HG02884 (cell line): ENCODE measurements around the gene ST6GAL2.

ENCODE experiments used
- ATAC-seq: cut with Tn5 transposase; IDR thresholded peaks from one replicate; pipeline ENCODE4 v1.9.1; 2021; ENCODE audit warnings: mild to moderate bottlenecking, moderate library complexity; ENCODE audit not compliant: unreplicated experiment

Gene ST6GAL2

DNA sequence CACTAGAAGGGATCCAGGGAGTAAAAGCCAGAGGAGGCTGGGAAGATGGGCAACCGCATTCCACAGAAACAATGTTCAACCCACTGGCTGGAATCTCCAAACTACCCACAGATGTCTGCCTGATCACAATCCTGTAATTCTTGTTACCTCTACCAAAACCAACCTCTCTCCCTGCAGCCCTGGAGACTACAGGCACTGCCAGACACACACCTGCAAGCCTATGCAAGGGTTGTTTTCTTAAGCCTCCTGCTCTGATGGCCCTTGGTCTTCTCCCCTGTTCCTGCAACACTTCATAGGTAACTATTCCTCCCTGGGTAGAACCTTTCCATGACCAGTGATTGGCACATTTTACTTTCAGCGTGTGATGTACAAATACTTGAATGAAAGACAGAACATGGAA, 21.9 kb downstream of the ST6GAL2 start:
- ATAC-seq = no peak

DNA sequence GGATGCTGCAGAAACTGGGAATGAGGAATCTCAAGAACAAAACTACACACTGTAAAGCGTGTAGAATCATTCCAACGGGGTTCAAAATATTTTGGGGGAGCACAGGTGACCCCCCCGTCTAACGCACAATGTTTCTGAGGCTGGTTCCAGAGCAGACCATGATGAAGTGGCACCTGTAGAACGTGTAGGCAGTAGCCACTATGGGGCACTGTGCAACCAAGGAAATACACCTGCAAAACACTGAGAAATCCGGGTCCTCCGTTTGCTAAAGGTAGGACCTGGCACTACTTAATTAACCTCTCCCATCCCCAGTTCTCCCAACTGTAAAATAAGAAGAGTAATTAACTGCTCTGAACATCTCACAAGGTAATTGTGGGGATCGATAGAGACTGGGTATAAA, 22.6 kb downstream of the ST6GAL2 start:
- ATAC-seq = no peak

DNA sequence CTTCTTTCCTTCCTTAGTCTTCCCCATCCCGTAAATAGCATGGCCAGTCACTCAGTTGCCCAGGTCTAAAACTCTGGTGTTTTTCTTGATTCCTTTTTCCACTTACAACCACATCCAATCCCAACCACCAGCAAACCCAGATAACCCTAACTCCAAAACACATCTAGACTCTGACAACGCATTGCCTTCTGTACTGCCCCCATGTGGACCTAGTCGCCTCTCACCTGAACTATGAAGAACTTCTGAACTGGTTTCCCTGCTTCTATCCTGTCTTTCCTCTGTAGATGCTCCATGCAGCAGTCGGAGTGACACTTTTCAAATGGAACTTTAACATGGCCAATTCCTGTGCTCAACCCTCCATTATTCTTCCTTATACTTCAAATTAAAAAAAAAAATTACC, 26.5 kb downstream of the ST6GAL2 start:
- ATAC-seq = no peak

DNA sequence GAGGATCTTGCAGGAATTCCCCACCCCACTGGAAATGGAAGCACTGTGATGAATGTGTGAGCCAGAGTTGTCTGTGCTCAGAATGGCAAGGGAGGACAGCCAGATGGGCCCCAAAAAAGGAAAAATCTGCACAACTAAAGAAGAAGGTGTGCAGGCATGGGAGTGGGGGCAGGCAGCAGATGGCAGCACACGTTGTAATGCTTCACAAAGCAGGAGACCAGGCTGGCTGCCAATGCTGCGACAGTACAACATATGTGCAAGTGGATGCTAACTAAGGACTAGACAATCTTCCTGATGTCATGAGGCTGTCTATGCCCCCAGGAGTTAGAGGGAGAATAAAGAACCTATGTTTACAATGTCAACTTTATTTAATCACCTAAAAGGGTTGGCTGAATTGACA, 27.2 kb downstream of the ST6GAL2 start:
- ATAC-seq = no peak

DNA sequence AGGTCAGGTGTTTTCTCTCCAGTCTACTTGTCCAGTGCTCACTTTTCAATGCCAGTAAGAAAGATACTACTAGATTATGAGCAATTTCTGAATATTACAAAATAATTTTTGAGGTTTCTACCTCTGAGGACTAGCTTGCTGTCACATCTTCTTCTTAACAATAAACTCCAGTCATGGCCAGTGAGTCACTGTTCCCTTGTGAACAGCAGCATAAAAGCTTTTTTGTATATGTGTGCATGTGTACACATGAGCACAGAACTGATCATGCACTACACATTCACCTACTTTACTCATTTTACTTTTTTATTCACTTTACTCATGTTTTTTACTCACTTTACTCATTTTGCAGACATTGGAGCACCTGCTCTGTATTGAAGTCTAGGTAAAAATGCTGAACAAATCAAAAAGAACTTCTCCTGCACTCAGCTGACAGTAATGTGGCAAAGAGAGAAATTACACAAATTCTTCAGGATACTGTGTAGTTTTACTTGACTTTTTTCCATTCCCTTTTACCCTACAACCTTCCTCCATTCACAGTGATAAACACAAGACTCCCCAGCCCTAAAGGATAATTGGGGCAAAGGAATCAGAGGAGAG, 28.0 kb downstream of the ST6GAL2 start:
- no peak for ATAC-seq

DNA sequence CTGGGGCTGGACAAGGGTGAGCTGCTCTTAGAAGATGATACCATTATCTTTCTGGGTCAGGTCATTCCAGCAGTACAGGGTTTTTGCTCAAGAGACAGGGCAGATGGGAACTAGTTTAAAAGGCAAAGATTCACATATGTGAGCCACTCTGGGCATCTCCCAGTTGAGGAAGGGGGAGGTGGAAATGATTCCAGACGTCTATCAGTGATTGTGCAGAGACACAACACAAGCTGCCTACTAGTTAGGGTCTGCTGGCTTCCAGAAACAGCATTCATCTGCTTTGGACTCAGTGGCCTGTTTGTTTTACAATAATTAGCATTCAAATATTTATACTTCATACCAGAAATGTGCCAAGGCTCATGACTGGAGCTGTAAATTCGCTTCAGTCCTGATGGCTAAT, 32.3 kb downstream of the ST6GAL2 start:
- ATAC-seq = no peak

DNA sequence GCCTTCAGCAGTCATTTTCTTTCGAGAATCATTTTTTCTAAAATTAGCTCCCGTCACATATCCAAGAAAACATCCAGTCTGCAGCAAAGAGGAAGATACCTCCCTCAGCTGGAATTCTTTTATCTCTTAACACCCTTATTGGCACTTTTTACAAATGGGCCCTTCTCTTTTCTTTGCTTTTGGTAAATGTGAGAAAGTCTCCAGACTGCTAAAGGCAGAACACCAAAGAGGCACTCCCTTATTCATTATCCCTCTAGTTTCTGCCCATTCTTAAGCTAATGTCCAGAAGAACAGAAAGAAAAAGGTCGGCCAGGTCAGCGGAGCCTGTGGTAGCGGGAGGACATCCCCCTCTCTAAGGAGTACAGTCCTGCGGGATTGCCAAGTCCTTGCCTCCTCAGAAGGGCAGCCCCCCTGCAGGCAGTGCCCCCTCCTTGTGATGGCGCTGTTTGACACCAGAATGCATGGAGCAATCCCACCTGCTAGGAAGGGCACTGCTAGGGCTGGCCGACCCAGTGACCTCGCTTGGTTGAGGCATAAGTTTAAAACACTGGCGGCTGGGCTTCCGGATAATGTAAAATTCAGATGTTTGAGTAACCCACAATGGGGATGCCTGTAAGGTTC, 34.0 kb downstream of the ST6GAL2 start:
- no peak for ATAC-seq

DNA sequence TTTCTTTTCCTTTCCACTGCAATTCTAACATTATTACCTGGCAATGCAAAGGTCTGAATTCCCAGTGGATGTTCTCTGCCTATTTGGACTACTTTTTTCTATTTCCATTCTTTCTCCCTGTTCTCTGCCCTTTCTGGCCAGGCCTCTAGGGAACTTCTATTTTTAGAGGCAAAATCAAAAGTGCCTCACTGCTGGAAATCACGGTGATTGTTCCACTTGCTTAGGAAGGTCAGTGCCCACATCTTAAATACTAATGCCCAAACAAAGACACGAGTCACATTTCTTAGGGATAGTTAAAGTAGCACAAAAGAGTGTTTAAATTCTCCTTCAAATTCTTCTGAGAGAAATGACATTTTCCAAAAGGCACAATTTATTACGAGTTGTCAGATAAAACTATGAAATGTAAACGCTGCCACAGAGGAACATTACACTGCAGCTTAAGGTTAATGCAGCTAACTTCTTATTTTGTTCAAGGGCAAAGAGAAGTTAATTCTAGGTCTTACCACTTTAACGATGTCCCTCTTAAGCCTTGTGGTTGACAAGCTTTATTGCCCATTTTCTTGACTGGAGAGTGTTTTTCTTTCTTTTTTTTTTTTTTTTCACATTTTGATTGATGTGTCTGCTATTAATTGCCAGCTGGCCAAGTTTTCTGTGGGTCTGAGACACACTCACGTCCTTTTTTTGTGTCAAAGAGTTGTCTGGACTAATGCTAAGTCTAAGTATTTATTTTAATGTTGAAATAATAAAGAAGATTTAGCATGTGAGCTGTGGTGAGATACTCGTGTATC, 34.7 kb downstream of the ST6GAL2 start:
- no peak for ATAC-seq

DNA sequence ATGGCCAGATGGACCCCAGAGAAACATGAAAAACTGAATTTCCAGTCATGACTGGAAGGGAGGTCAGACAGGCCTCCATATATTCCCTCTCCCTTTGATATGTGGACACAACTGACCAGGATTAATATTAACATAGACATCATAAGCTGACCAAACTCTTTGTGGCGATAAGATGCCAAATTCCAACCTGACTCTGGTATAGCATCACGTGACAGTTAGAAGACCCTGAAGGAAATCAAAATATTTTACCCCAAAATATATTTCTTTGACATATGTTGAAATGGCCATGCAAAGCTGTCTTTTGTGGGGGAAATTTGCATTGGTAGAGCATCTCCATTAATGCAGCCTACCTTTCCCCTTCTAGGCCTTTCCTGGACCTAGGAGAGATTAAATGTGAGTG, 36.7 kb downstream of the ST6GAL2 start:
- no peak for ATAC-seq

DNA sequence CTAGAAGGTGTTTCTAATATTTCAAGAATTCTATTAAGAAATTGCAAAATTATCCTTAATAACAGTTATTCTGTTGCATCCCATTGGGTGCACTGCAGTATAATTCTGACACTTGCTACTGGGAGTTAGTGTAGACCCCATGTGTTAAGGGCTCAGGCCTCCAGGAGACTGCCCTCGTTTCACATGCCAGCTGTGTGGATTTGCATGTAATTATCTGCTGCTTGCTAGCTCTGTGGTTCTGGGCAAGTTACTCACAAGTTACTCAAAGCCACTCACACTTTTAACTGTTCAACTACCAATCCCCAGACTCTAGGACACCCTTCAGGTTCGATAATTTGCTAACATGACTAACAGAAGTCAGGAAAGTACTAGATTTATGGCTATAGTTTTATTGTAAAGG, 38.6 kb downstream of the ST6GAL2 start:
- ATAC-seq = no peak

DNA sequence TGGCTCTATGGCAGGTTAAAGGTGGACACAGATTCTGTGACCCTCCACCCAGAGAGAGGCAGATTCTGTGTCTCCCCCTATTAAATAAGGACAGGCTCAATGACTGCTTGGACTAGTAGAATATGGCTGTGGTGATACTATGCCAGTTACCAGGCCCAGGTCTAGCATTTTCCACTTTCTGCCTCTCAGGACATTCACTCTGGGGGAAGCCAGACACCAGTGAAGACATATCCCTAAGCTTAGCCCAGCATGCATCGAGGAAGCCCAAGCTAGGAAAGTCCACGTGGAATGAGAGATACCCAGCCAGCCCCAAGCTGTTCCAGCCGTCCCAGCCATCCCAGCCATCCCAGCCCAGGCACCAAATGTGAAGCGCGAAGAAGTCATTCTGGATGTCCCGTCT, 40.3 kb downstream of the ST6GAL2 start:
- no peak for ATAC-seq

DNA sequence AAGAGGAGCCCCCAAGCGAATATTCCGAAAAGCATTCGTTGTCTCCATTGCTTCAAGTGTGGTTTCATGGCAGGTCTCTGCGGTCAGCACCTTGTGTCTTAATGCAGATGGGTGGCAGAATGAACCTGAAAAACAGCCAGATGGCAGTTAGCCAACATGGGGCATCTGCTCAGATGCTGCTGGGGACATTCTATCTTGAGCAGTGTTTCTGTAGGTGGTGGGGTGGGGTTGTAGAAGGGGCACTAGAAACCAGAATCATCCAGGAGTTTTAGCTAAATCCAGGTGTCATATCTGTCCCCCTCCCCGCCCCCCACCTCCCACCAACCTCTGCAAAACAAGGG, 42.1 kb downstream of the ST6GAL2 start:
- no peak for ATAC-seq

DNA sequence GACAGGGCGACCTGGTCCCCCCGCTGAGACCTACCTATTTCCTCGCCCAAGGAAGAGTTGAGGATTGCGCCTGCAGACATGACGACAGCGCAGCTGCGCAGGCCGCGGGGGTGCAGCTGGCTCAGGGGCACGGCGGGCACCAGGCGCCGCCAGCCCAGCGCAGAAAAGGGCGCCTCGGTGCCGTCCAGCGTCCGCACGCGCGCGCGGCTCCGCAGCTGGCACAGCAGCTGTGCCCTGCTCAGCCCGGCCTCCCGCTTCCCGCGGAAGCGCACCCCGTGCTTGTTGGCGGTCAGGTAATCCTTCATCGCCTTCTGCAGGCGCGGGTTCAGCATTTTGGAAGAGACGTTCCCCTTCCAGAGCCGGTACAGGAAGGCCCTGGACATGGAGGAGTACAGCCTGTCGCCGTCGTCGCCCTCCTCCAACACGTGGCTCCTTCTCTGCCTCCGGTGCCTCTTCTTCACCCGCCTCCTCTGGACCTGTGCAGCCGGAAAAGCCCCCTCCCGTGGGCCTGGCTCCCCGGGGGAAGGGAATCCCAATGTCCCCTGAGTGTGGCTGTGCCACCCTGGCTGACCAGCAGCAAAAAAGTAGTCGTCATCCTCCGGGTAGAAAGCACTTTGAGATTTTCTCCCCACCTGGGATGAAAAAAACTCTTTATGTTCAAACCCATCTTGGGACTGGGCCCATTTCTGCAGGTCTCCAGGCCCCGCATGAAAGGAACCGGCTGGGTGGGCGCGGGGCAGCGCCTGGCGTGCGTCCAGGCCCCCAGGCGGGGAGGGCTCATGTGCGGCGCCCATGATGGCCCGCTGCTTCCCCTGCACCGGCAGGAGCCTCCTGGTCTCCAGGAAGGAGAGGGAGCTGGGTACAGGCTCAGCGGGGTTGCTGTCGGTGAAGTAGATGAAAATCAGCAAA, 42.7 kb downstream of the ST6GAL2 start:
- no peak for ATAC-seq

DNA sequence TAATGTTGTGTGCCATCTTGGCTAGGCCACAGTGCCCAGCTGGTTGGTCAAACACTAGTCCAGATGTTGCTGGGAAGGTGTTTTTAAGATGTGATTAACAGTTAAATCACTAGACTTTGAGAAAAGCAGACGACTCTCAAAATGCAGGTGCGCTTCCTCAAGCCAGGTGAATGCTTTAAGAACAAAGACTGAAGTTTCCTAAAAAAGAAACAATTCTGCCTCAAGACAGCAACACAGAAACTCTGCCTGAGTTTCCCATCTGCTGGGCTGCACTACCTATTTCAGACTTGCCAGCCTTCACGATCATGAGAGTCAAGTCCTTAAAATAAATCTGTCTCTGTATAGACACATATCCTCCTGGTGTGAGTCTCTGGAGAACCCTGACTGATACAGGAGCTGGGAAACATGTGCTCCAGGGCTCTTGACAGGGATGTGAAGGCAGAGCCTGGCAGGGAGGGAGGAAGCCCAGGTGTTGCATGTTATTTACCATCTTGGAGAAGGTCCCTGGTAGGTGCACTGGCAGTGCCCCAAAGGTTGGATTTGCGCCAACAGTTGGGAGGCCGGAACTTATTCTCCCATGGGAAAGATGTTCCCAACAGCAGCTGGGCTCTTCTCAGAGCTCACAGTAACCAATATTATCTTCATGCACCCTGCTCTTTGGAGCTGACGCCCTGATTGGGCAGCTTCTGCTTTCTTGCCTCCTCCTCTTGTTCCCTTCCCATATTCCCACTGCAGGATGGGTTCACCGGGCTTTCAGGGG, 43.9 kb downstream of the ST6GAL2 start:
- ATAC-seq = no peak

DNA sequence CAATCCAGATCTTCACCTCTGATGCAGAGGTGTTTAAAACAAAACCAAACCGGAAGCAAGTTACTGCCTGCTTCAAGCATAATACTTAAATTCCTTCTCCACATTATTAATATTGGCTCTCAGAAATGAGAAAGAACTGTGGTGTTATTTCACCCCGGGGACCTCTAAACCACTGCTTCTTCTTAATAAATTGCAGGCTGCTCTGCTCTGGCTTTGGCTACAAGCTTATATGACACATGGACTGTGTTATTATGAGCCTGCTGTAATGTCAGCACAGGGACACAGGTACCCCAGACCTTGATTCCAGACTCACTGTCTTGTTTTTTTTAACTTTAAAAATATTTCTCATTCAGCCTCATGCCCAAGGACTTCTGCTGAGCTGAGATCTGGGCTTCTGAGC, 45.1 kb downstream of the ST6GAL2 start:
- no peak for ATAC-seq

DNA sequence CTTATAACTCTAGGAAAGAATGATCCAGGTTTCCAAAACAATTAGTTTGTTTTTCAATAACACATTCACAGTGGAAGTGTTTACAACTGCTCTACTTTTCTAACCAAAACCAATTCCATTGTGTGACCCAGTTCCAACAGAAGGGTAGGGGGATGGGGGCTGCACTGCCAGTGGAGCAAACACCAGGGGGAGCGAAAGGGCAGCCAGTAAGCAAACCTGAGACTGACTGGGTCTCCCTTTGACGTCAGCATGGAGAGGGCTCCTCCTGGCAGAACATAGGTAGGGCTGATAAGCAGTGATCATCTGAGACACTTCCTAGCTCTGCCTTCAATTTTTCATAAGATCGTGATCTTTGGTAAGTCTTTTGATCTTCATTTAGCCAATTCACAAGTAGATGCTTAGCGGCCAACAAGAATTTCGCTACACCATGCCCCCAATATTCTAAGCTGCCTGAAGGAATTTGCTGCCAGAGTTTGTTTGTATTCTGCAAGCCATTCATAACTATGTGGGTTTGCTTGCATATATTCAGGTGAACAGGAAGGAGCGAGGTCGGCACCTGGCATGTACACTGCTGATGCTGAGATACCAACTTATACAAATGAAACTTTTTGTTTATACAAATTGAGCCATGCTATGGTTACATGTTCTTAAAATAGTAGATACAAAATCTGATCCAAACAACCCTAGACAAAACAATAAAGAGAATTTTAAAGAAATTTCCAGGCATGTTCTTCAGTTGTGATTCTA, 45.9 kb downstream of the ST6GAL2 start:
- ATAC-seq = no peak

DNA sequence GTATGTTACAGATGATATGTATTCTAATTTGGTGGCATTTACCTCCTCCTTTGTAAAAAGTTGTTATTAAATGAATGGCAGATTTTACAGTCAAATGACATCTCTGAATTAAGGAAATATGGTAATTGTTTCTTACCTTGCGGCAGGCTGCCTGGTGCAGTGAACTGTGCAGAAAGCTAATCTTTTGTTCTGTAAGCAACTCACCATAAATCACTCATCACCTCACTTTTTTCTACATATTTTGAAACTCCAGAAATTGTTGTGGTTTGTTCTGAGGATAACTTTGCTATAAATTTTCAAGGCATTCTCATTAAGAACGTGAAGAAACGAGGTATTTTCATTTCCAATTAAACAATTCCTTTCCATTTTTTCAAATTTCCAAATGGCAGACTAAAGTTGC, 52.7 kb downstream of the ST6GAL2 start:
- ATAC-seq = no peak

DNA sequence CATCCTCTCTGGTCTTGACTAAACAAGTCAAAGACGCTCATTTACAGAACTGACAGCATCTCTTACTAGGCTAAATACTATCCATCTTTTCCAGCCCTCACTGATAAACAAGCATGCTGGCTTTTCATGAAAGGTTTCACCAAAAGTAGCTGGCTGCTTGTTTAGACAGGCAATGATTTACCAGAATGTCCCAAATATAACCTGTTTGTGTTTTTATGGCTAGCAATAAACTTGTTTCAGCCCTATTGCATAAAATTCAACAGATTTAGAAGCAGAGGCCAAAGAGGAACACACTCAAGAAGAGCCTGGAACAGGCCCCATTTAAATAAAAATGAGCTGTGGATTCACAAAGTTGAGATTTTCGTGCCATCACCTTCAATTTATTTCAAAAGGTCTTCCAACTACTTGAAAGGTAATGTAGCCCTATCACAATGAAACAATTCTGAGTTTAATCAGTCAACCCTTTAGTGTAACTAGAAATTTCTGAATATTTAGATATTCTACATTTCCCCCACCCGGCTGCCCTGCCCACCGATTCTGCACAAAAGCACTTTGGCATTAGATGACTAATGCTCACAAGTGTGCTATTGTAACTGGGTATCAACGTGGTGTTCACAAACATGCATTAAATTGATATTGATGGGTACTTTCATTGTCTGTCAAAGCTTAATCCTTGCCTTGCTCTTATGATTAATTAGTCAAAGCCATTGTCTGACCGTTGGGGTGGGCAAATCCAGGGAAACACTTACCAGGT, 54.0 kb downstream of the ST6GAL2 start:
- ATAC-seq = no peak

DNA sequence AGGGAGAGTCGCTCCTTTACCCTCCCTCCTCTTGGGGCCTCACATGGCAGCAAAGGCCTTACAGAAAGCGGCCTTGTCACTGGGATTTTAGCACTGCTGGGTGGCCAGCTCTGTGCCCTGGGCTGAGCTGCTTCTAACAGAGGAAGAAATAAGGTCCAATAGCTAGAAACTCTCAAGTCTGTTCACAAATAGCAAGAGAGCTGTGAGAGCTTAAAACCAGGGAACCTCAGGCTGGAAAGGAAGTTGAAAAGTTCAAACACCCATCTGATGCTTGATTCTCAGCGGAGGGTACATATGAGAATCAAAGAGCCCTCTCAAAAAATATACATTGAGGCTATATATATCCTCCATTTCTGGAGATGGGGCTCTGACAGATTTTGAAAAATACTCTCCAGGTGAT, 54.7 kb downstream of the ST6GAL2 start:
- no peak for ATAC-seq
